ENCODE data around the gene SHPK. TPM values are rescaled to one million over a fixed set of nuclear protein-coding genes. Genes with fewer than 3 reads are reported as not detected.

The SHPK gene
- total RNA-seq, 1 donor from 2014 or later, result 11.2 TPM

DNA sequence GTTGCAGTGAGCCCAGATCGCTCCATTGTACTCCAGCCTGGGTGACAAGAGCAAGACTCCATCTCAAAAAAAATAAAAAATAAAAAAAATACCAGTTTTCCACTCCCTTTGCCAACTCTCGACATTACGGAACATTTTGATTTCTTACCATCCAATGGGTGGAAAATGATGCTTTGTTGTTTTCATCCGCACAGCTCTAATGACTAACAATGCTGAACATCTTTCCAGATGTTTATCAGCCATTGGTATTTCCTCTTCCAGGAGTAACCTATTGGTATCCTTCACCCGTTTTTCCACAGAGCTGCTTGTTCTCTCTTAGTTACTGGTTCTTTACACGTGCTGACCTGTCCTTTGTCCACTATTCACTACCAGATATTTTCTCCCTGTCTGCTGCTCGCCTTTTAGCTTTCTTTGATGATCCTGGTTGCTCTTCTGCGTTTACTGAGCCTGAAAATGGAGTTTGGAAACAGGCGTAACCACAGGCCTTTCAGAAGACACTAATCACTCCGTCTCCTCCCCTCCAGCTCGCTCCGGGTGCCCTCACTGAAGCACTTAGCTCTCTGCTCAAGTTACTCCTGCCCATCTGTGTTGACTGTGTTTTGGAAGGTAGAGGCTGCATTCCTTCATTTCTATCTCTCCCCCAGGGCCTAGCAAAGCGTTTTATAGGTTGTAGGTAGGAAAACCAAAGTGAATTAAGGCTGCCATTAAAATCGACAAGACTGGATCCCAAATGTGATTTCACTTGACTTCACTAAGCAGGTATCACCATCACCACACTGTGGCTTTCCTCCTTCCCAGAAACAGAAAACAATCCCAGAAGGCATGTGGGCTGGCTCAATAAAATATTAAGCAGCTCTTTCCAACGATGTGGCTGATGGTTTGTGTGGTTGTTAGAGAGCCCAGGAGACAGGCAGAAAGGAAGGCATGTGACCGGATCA lies 8.9 kb downstream of the SHPK start:
- ATAC-seq, result no peak

DNA sequence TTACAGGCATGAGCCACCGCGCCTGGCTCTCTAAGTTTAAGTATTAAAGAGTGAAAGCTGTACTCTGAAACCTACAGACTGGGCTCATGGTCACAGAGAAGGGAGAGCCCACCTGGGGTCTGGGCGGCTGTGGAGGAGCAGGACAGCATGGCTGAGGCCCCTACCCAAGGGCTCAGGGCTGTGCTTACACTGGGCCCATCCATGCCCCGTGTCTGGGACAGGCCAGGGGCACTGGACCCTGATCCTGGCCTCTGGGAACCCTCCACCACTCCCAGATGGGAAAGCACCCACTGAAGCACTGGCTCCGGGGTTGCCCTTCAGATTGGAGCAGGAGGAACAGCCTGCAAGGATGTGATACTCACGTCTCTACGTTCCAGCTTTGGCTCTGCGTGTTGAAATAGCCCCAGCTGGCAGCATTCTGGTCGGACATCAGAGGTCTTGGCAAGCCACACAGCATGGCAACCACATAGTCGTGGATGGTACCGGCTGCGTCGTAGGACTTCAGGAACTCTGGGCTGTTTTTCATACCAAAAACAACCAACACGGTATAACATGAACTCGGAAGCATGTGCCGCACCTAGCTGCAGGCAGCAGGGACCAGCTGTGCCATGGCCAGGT lies 13.0 kb downstream of the SHPK start:
- no peak for ATAC-seq

DNA sequence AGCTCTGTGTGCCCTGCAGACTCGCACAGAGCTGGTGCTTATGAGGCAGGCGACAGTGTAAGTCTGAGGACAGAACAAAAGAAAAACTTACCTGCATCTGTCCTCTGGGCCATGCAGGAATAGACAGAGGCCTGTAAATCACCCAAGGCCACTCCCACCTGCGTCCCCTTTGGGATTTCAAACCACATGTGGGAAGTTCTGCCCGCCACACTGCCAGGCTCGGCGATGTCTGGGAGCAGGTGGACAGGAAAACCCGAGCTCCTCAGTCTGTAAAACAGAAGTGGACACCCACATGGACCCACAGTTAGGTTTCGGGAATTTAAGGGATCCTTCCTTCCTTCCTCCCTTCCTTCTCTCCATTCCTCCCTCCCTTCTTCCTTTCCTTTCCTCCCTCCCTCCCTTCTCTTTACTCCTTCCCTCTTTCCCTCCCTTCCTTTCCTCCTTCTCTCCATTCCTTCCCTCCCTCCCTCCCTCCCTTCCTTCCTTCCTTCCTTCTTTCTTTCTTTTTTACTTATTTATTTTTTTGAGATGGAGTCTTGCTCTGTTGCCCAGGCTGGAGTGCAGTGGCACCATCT lies 14.8 kb downstream of the SHPK start:
- no peak for ATAC-seq

DNA sequence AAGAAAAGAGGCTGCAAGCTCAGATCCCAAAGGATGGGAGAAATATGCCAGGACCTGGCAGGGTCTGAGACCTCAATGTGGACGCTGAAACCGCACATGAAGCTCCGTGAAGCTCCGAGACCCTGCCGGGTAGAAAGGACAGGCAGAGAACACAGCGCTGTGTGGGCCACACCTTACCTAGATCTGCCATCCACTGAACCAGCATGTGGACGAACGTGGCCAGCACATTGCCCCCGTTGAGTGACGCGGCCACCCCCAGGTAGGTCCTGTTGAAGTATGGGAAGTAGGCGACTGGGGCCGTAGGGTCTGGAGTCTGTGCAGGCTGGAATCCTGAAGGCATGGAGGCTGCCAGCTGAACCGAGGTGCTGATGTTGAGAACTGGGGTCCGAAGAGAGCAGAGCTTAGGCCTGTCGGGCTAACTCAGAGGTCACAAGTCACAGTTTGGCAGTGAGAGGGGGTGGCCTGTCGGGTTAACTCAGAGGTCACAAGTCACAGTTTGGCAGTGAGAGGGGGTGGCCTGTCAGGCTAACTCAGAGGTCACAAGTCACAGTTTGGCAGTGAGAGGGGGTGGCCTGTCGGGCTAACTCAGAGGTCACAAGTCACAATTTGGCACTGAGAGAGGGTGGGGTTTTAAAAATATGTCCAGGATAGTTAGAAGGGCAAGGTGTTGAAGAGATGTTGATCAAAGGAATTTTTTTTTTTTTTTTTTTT lies 20.7 kb downstream of the SHPK start:
- ATAC-seq, result no peak

DNA sequence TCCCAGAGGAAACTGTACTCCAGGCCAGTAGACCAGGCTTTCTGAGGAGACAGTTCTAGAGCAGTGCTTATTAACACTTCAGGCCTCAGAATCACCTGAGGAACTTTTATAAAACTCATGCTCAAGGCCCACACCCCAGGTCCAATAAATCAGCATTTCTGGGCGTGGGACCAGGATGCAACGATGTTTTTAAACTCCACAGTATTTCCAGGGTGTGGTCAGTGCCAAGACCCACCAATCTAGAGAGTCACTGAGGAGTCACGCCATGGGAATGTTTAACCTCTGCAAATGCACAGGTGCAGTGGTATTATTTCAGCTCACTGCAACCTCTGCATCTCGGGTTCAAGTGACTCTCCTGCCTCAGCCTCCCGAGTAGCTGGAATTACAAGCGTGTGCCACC lies 22.9 kb downstream of the SHPK start:
- ATAC-seq, result no peak

DNA sequence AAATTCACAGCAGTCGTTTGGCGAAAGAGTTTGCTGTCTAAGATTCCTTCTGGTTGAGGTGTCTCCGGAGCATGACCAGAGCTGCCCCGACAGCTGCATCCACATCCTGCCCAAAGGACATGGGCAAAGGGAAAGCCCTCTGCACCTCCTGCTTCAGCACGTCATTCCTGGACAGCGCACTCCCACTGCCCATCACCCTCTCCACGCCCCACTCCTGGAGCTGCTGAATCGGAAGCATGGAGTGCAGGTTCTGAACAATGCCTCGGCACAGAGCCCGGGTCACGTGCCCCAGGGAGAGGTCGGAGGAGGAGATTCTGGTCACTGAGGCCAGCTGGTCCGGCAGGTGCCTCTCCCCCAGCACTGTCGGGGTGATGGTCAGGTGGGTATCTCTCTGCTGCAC lies 25.5 kb downstream of the SHPK start:
- no peak for ATAC-seq

DNA sequence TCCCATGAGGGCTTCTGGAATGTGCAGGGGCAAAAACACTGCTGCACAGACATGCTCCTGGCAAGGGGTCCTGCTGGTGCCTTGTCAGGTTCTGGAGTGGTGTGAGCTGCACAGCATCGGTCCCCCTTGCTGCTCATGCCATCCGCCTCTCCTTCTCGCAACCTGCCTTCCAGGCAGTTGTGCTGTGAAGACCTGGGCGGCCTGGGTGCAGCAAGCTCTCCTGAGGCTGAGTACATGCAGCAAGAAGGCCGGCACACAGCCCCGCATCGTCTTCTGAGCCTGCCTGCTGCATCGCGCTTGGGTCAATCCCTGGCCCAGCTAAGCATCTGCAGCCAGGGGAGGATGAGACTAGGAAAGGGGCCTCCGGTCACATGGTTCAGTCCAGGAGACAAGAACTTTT lies 26.4 kb downstream of the SHPK start:
- peak; percentile 12 for ATAC-seq

DNA sequence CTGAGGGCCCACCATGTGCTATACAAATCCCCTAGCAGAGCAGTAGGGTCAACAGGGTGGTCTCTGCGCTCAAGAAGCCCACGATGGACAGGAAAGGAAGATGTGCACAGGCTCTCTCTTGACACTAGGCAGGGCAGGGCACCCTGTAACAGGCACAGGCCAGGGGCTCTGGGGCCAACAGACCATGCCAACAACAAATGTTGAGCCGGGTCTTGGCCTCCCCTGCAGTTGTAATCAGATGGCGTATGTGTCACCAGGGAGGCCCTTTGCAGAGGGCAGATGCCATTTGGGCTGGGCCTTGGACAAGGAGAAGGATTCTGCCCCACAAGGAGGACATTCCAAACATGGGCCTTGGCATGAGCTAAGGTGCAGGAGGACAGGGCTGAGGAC lies 32.2 kb downstream of the SHPK start:
- ATAC-seq, result no peak

DNA sequence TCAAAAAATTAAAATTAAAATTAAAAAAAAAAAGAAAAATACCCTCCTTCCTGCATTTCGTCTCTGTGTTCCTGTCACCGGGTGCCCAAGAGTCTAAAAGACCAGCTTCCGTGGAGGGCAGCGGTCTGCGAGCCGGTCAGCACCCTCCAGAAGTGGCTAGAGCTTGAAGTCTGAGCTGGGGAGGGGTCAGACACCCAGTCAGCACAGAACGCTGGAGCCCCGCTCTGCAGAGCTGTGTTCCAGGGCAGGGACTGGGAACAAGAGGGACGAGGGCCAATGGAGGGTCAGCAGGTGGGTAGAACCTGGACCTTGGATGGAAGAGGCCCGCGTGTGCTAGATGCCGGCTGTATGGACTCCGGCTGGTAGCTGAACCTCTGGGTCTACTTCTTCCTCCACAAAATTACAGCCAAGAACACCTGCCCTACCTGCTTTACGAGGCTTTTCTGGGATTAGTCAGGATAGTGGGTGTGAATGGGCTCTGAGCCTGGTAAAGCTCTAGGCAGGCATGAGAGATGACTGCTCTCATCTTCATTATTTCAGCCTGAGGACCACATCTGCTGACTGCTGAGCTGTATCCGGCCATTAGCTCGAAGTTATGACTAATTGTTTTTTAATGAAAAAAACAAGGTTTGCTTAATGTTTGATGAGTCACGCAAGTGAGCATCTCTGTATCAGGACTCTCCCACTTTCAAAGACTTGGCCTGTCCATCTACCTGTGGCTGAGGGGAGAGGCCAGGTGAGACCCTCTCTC lies 32.8 kb downstream of the SHPK start:
- ATAC-seq, result peak; percentile 99

DNA sequence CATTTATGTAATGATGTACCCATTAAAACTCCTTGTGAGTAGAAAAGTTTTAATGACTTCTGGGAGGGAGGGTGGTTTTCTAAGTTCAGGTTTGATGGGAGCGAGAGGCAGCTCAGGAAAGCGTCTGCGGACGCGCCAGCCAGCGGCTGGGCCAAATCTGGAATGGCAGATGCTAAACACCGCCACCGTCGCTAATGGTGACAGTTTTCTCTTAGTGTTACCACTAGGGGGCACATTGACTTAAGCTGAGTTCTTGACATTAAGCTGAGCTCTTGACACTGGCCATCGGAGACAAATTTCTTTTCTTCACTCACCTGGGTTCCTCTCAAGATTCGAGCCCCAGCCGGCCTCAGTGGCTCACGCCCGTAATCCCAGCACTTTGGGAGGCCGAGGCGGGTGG lies 33.6 kb downstream of the SHPK start:
- ATAC-seq, result no peak

DNA sequence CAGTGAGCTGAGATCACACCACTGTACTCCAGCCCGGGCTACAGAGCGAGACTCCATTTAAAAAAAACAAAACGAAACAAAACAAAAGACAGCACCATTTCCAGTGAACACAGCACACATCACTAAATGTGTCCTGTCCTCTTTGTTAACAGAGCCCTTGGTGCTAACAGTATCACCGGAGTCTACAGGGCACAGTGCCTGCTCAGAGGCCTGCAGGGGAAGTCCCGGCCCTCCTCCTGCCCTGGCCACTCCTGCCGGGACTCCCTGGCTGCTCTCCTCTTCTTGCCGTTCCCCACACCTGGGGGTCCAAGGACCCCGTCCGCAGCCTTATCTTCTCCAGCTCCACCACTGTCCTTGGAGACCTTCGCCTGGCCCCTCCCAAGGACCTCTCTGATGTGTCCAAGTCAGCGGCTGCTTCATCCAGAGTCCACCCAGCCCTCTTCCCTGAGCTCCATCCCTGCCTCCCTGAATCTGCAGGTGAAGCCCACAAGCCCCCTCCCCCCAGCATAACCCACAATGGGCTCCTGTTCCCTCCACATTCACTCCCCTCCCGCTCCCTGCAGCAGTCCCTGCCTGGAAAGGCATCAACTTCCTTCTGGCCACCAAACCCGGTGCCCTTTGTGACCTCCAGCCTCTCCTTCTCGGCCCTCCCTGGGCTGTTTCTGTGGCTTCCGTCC lies 35.4 kb downstream of the SHPK start:
- no peak for ATAC-seq

DNA sequence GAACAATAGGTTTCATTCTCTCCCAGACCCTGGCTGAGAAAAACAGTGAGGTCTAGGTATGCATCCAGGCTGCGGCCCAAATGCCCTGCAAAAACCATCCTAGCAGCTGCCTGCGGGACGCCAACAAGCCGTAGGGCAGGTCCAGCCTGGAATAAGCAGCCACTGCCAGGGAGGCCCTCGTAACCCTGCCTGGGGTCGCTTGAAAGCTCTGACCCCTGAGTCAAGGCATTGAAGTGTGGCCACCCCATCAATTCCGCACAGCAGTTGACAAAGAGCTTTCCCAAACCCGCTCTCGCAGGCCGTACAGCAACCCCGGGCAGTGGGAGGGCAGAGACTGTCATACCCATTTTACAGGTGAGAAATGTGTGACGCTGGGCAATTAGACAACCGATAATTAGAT lies 38.0 kb downstream of the SHPK start:
- no peak for ATAC-seq

DNA sequence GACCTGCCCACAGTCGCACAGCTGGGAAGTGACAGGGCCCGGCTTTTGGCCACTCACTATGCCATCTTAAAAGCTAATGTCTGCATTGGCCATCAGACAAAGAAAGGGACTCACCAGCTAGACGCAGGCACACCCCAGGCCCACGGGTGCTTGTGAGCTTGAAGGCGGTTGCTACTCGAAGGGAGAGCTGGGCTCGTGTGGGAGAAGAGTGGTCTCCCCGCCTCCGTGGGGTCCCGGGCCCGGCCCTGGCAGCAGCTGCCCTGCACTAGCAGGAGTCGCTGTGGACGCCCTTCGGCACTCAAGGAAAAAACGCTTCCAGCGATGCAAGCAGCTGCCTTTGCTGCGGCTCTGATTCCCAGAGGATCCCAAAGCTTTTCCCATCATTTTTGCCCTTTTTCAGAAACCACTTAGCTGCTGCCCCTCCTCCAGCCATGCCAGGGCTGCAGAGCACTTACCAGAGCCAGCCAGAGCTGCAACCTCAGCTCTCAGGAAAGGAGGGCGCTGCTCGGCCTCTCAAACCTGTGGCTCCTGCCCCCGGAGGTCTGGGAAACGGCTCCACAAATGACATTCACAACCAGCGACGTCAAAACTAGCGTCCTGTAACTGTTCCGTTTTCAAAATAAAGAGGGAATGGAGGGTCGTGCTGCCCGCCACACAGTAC lies 39.1 kb downstream of the SHPK start:
- no peak for ATAC-seq

DNA sequence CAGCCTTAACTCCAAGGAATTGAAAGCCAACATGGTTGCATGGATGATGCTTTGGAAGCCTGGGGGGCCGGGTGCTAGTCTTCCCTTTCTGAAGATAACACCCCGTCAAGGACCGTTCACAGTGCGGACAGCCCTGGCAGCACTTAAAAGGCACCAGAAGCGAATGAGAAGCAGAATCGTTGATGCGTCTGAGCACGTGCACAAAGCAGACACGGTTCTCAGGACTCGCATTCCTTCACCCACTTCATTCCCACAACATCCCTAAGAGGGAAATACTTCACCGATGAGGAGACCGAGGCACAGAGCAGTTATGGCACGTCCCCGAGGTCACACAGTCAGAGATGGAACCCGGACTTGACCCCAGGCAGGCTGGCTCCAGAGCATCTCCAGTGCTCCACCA lies 41.1 kb downstream of the SHPK start:
- ATAC-seq, result no peak

DNA sequence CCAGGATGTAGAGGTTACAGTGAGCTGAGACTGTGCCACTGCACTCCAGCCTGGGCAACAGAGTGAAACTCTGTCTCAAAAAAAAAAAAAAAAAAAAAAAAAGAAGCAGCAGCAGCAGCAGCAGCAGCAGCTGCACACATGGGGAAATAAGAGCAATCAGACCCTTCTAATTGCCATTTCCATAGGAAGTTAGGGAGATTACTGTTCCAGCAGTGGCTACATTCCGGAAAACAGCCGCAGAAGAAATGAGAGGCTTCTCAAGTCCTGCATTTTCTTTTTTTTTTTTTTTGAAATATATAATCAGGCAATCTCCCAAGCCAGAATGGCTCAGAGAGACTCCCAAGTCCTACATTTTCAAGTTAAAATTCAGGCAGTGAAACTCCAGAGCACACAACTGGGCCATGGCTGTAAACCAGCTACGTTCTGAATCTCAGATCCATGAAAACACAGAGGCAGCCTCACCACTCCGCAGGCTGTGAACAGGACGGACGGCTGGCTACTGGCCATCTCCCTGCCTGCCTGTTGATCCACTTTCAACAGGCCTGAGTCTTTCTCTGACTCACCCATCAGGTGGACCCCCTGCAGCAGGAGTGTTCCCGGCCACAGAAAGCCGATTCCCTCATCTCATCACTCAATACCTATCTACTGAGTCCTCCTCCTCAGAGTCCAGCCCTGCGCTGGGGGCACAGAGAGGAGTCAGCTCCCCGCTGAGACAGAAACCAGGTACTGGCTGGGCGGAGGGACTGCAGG lies 41.8 kb downstream of the SHPK start:
- no peak for ATAC-seq

DNA sequence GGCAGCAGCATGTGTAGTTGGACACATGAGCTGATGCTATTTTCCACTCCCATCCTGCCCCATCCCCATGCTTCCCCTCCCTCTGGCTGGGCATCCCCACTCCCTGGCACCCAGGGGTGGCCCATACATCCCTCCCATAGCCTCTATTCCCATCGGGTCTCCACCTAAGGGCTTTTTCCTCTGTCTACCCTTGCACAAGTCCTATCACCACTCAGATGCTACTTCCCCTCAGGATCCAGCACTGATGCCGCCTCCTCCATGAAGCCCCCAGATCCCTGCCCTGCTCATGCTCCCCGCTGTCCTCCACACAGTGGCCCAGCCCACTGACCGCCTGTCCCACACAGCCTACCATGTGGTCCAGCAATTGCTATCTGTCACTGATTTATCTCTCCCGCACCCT lies 42.7 kb downstream of the SHPK start:
- no peak for ATAC-seq

DNA sequence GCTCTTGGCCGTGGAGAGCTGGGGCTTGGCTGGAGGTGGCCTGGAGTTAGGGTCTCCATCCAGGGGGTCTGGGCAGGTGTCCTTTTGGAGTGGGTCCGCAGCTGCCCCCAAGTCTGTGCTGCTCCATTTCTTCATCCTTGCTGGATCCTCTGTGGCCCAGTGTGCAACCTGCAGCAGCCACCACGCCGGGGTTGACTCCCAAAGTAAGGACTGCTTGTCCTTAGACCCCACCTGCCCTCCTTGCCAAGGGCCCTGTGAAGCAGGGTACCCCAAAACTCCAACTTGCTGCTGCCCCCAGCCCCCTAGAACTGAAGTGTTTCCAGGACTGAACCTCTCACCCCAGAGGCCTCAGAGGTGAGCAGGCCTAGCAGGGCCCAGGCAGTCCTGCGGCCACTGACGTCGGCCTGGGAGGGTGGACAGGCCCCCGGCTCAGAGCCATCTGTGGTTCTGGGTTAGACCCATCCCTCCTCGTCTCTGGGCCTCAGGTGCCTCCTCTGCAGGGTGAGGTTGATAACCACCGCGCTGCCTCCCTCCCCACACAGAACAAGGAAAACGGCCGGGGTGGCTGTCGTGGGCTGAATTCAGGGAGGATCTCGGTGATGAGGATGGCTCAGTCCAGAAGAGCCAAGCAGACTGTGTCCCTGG lies 43.7 kb downstream of the SHPK start:
- ATAC-seq, result no peak

DNA sequence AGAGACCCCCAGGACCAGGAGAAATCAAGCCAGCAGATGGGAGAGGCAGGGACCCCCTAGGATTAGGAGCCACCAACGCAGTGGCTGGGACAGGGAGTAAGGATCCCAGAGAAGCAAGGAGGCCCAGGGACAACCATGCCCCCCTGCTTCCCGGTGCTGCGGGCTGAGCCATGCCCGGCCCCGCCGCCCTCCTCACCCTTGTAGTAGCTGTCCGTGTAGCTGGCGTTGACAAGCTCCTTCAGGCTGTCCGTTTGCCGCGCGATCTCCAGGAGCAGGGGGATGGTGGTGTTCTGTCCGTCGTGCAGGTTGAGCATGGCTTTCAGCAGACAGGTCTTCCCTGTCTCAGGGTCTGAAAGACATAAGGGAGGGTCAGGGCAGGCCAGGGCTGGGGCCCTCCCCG lies 45.3 kb downstream of the SHPK start:
- no peak for ATAC-seq

DNA sequence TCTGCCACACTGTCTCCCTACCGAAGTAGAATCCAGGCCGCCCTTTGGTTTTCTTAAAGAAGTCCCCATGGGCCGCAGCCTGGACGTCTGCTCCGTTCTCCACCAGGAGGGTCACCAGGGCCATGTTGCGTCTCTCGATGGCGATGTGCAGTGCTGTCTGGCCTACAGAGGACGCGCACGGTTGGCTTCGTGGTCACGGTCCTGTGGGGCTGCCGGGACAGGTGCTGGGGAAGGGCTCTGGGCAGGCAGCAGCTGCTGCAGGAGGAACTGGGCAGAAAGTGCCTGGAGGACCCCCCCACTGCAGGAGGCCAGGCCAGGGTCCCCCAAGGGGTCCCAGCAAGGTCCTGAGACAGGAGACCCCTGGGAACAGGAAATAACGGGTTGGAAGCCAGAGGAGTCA lies 45.8 kb downstream of the SHPK start:
- ATAC-seq, result no peak

DNA sequence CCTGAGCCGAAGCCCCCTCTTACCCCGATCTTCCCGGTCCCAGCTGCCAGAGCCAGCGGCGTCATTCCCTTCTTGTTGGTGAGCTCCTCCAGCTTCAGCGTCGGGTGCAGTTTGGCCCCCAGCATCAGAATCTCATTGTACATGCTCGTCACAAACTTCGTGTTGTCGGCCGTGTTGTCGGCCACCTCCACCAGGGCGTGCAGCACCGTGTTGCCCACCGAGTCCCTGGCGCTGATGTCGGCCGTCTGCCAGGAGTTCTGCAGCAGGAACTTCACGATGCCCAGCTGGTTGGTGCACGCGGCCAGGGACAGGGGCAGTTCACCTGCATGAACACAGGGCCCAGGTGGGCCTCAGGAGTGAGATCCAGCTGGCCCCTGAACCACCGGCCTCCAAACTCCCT lies 46.3 kb downstream of the SHPK start:
- no peak for ATAC-seq

All from esophagus mucosa (tissue), 1 donor.